GM12892 (cell line): Measurements from ENCODE around the gene VSTM4.

Experiments
- POLR2A ChIP-seq: IDR thresholded peaks from 2 replicates; pipeline ENCODE4 v1.6.1; 2011; ENCODE audit warnings: low read depth, low read length, control low read depth
- POLR2AphosphoS5 ChIP-seq: IDR thresholded peaks from 2 replicates; pipeline ENCODE4 v1.6.1; 2011; ENCODE audit warnings: low read depth, low read length, control low read depth

DNA sequence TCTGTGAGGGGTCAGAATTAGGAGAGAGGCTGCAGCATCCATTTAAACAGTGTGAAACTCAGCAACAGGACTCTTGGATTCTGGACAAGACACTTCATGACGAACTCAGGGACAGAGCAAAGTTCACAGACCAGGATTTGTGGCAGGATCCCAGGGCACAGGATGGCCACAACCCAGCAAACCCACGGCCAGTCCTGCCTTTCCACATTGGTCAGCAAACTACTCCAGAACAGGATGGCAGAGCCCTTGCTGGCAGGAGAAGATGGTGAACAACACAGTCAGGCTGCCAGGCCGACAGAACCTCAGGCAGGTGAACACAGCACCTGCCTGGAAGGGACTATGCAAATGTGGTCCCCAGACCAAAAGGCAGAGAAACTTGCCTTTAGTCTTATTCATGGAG lies 34.4 kb downstream of the VSTM4 start:
- no peak for TF ChIP-seq POLR2AphosphoS5
- TF ChIP-seq POLR2A = no peak
